GM12873 (cell line): ENCODE measurements around the gene PPP3CA.

Experiments
- TF ChIP-seq, protein P1 (sequence below): IDR thresholded peaks from 2 replicates; pipeline ENCODE4 v1.5.1; 2012; ENCODE audit warnings: low read depth, mild to moderate bottlenecking, moderate library complexity, low read length, control low read depth; ENCODE audit not compliant: insufficient read depth; ENCODE audit errors: missing control alignments

Gene PPP3CA

DNA sequence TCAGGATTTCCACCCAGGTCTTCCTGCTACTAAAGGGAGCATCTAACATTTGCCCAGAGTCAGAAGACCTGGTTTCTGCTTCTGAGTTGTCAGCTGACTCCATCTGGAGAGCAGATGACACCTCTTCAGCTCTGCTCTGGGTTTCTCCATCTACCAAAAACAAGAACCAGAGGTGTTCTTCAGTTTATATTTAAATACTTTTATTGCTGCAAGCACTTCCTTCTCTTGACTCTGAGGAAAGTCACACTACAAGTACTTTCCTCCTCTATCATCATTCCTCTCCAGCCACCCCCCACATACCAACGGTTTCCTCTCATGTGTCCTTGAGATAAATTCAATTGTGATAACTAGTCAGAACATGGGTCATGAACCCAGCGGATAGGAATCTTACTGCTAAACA lies 88.4 kb downstream of the PPP3CA start:
- TF ChIP-seq, protein P1, sequence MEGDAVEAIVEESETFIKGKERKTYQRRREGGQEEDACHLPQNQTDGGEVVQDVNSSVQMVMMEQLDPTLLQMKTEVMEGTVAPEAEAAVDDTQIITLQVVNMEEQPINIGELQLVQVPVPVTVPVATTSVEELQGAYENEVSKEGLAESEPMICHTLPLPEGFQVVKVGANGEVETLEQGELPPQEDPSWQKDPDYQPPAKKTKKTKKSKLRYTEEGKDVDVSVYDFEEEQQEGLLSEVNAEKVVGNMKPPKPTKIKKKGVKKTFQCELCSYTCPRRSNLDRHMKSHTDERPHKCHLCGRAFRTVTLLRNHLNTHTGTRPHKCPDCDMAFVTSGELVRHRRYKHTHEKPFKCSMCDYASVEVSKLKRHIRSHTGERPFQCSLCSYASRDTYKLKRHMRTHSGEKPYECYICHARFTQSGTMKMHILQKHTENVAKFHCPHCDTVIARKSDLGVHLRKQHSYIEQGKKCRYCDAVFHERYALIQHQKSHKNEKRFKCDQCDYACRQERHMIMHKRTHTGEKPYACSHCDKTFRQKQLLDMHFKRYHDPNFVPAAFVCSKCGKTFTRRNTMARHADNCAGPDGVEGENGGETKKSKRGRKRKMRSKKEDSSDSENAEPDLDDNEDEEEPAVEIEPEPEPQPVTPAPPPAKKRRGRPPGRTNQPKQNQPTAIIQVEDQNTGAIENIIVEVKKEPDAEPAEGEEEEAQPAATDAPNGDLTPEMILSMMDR, result no peak

DNA sequence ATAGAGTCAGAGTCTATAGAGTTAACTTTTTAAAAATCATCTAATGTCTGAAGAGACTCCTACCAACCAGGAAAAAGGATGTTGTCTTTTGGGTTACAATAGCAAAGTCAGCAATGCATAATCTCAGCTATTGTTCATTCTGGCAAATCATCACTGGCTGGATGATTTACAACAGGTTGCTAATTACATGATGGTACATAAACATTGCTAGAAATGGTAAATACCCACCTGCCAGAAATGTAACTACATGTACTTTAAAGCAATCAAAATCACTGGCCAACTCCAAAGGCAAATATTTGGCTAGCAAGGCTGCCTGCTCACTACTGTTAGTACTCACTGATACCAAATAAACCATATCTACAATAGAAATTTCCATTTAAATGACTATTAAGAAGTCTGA lies 91.1 kb downstream of the PPP3CA start:
- TF ChIP-seq, protein P1, result no peak

DNA sequence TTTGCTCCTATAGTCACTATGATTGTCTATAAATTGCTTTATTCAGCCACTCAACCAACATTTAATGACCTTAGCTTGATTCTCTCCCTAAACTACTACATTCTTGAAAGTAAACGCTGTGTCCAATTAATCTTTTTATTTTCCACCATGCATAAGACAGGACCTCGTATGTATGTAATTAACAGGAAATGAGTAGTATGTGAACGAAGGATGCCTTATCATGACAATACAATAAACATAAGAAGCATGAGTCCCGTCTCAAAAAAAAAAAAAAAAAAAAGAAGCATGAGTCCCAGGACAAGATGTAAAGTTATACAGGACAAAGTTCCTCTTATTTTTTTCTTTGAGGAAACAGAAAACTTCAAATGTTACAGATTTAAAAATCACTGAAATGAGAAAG lies 92.5 kb downstream of the PPP3CA start:
- TF ChIP-seq, protein P1, result no peak

DNA sequence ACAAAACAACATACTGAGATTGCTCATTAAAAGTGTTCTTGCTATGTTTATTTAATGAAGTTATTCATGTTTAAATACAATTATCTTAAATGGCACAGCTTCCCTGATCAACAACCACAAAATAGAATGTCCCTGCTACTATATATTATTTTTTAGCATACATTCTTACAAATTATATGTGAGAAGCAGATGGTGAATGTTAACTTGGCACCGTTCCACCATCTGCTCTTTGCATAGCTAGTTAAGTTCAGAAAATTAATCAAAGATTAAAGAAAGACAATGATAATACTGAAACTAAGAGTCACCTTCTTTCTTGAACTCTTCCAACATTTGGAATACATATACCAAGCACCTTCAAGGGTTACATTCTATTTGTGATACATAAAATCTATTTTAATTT lies 94.2 kb downstream of the PPP3CA start:
- TF ChIP-seq, protein P1, result no peak

DNA sequence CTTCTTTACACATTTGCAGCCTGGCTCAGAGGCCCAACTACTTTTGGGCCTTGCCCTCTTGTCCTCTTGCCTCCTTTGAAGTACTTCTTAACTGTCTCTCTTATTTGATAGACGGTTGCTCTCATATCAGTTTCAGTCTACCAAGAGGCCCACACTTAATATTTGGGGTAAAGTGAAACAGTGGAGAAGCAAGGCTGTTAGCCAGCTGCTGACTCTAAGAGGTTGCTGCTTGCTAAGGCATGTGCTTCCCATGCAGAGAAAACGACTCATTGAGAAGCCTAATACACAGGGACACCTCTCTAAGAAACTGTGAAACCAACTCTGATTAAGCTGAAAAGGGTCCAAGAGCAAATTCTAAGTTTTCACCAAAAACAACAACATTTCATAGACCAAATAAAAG lies 94.6 kb downstream of the PPP3CA start:
- TF ChIP-seq, protein P1, result no peak

DNA sequence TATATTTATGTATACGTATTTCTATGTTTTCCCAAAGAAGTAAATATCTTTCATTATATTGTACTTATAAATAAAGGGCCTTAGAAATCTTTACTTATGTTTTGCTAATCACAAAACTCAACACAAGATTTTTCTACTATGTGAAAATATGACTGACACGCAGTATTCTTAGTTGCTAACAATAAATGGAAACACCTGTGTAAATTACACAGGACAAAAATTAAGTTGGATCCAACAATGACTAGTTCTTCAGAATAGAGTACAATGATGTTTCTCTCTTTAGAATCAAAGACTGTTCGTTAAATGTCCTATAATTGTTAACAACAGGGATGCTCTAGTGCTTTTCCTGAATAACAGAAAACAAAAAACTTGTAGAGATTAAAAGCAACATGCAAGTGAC lies 96.1 kb downstream of the PPP3CA start:
- TF ChIP-seq, protein P1, result no peak

DNA sequence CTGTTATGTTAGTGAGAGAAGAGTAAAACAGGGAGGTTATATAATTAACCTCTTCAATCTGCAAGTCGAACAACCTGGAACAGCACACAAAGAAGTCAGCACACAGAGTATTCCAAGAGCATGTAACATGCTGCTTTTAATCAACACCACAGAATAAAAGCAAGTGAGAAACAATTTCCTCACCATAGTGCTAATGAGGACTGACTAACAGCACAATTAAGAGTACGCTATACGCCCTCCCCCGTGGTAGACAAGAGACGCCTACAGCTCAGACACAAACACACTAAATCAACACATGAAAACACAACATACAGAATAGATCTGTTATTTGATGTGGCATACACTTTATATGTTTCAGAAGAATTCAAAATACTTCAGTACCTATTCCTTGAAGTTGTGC lies 103.0 kb downstream of the PPP3CA start:
- TF ChIP-seq, protein P1, result no peak
